ENCODE results near the gene AHR. TPM values are rescaled to one million over a fixed set of nuclear protein-coding genes. Genes with fewer than 3 reads are reported as not detected.

Gene AHR
- 1.7 TPM for total RNA-seq (ENCODE audit: unreplicated experiment)
- long read RNA-seq: 0 reads

DNA sequence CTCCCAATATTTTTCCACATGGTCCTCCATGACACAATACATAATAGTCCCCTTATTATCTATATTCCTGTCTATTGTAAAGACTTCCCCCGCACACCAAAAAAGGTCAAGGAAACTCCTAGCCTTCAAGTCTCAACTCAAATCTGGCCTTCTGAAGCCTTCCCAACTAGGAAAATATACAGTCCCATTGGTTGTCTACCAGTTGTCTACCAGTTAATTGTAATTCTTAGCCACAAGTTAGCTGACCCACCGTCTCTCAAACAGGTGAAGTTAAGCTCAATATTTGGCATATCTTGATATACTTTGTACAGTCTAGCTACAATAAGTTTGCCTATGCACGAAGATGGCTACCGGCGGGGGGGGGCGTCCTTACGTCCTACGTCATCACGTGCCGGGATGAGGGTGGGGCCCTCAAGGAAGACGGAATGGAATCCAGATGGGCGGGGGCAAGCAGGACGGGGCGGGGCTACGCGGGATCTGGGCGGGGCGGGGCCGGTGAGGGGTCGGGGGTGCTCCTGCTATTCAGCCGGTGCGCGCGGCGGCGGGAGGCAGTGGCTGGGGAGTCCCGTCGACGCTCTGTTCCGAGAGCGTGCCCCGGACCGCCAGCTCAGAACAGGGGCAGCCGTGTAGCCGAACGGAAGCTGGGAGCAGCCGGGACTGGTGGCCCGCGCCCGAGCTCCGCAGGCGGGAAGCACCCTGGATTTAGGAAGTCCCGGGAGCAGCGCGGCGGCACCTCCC is at the start of gene AHR:
Gene AHR, plus strand, starts transcription at position 551 of the 738 bp plus-strand sequence. CDS start 613 bp downstream, outside the sequence.
- H3K4me1 Mint-ChIP-seq (ENCODE audit: low read depth, unreplicated experiment): peaks cover 4% of the 10 kb centered on the region
- no peaks in the 10 kb centered on the region for H3K36me3 Mint-ChIP-seq (ENCODE audit: unreplicated experiment)
- TF ChIP-seq, protein P1, sequence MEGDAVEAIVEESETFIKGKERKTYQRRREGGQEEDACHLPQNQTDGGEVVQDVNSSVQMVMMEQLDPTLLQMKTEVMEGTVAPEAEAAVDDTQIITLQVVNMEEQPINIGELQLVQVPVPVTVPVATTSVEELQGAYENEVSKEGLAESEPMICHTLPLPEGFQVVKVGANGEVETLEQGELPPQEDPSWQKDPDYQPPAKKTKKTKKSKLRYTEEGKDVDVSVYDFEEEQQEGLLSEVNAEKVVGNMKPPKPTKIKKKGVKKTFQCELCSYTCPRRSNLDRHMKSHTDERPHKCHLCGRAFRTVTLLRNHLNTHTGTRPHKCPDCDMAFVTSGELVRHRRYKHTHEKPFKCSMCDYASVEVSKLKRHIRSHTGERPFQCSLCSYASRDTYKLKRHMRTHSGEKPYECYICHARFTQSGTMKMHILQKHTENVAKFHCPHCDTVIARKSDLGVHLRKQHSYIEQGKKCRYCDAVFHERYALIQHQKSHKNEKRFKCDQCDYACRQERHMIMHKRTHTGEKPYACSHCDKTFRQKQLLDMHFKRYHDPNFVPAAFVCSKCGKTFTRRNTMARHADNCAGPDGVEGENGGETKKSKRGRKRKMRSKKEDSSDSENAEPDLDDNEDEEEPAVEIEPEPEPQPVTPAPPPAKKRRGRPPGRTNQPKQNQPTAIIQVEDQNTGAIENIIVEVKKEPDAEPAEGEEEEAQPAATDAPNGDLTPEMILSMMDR (IDR thresholded peaks at IDR 0.05; ENCODE audit: partially characterized antibody, unreplicated experiment): no peak
- H3K4me3 Mint-ChIP-seq (ENCODE audit: unreplicated experiment): peak within 1 kb of the TSS; percentile 84
- DNase-seq: peak; percentile 84
- peaks cover 2% of the 10 kb centered on the region for H3K9me3 Mint-ChIP-seq (ENCODE audit: unreplicated experiment)
- H3K27me3 Mint-ChIP-seq (ENCODE audit: unreplicated experiment): peaks cover 9% of the 10 kb centered on the region
- no peak within 1 kb of the TSS for H3K27ac Mint-ChIP-seq (ENCODE audit: unreplicated experiment)

DNA sequence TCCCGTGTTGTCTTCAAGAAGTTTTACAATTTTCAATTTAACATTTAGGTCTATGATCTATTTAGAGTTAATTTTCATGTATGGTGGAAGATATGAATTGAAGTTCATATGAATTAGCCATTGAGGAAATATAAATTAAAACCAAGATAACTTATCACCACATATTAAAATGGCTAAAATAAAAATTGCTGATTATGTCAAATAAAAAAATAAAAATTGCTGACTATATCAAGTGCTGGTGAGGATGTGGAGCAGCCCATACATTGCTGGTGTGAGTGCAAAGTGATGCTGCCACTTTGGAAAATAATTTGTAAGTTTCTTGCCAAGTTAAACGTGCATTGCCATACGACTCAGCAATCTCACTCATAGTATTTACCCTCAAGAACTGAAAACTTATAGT is 44.6 kb upstream of the AHR start:
- H3K36me3 Mint-ChIP-seq (ENCODE audit: unreplicated experiment): no peaks in the 10 kb centered on the region
- H3K4me3 Mint-ChIP-seq (ENCODE audit: unreplicated experiment): no peak overlapping the region
- H3K27me3 Mint-ChIP-seq (ENCODE audit: unreplicated experiment): no peaks in the 10 kb centered on the region

DNA sequence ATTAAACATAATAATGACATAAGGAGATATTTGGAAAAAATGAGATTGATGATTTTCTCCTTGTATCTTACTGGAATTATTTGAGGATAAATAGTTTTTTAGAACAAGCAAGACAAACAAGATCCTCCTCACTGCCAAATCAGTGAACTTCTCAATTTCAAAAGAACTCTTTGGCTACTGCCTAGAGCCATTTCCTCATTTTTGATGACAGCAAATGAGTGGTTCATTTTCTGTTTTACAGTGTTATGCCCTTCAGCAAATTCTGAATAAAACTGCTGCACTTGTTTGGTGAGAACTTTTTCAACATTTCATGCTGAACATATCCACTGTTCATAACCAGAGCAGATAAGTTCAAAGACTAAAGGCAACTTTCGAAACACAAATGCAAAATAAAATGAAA is 42.5 kb upstream of the AHR start:
- Mint-ChIP-seq H3K4me3 (ENCODE audit: unreplicated experiment) (no peak overlapping the region), H3K4me1 (ENCODE audit: low read depth, unreplicated experiment) (no peaks in the 10 kb centered on the region), H3K36me3 (ENCODE audit: unreplicated experiment) (no peaks in the 10 kb centered on the region), H3K9me3 (ENCODE audit: unreplicated experiment) (no peaks in the 10 kb centered on the region), H3K27me3 (ENCODE audit: unreplicated experiment) (no peaks in the 10 kb centered on the region), H3K27ac (ENCODE audit: unreplicated experiment) (no peak overlapping the region)
- TF ChIP-seq, protein P1 (IDR thresholded peaks at IDR 0.05; ENCODE audit: partially characterized antibody, unreplicated experiment): no peak
- DNase-seq: no peak

More for the DNA sequence above, 44.6 kb upstream of the AHR start:
- H3K27ac Mint-ChIP-seq (ENCODE audit: unreplicated experiment): no peak overlapping the region
- TF ChIP-seq, protein P1 (IDR thresholded peaks at IDR 0.05; ENCODE audit: partially characterized antibody, unreplicated experiment): no peak
- DNase-seq: no peak
- no peaks in the 10 kb centered on the region for H3K9me3 Mint-ChIP-seq (ENCODE audit: unreplicated experiment)
- H3K4me1 Mint-ChIP-seq (ENCODE audit: low read depth, unreplicated experiment): no peaks in the 10 kb centered on the region

DNA sequence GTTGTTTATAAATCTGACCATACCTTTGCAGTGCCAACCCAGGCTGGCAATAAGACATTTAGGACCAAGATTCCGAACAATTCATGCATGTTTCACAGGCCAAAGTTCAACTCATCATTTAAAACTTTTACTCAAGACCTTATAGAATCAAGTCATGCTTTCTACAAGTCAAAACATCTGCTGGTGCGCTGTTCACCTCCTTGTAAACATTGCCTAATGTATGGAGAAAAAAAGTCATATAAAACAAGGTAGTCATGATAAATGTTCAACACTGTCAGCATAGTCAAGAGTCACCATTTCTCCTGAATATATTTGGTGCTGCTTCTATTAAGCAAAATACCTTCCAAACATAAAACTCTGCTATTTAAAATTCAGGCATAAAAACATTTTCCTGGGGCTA is 42.1 kb upstream of the AHR start:
- TF ChIP-seq, protein P1 (IDR thresholded peaks at IDR 0.05; ENCODE audit: partially characterized antibody, unreplicated experiment): no peak
- H3K27ac Mint-ChIP-seq (ENCODE audit: unreplicated experiment): no peak overlapping the region
- DNase-seq: no peak
- no peak overlapping the region for H3K4me3 Mint-ChIP-seq (ENCODE audit: unreplicated experiment)
- no peaks in the 10 kb centered on the region for H3K36me3 Mint-ChIP-seq (ENCODE audit: unreplicated experiment)
- no peaks in the 10 kb centered on the region for H3K27me3 Mint-ChIP-seq (ENCODE audit: unreplicated experiment)
- no peaks in the 10 kb centered on the region for H3K9me3 Mint-ChIP-seq (ENCODE audit: unreplicated experiment)
- no peaks in the 10 kb centered on the region for H3K4me1 Mint-ChIP-seq (ENCODE audit: low read depth, unreplicated experiment)

DNA sequence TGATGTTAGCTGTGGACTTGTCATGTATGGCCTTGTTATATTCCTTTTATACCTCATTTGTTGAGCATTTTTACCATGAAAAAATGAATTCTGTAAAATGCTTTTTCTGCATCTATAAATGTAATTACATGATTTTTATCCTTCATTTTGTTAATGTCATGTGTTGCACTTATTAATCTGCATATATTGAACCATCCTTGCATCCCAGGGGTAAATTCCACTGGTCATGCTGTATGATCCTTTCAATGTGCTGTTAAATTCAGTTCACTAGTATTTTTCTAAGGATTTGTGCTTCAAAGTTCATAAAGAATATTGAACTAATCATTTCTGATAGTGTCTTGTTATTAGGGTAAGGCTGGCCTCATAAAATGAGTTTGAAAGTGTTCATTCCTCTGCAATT is 31.9 kb upstream of the AHR start:
- DNase-seq: no peak
- Mint-ChIP-seq H3K27me3 (ENCODE audit: unreplicated experiment) (no peaks in the 10 kb centered on the region), H3K36me3 (ENCODE audit: unreplicated experiment) (peaks cover 9% of the 10 kb centered on the region), H3K4me3 (ENCODE audit: unreplicated experiment) (no peak overlapping the region), H3K4me1 (ENCODE audit: low read depth, unreplicated experiment) (no peaks in the 10 kb centered on the region), H3K27ac (ENCODE audit: unreplicated experiment) (no peak overlapping the region), H3K9me3 (ENCODE audit: unreplicated experiment) (peaks cover 5% of the 10 kb centered on the region)
- TF ChIP-seq, protein P1 (IDR thresholded peaks at IDR 0.05; ENCODE audit: partially characterized antibody, unreplicated experiment): no peak
